ENCODE data around the gene ESR1.

The ESR1 gene

GRCh38 chr6:152094276-152094675 lies 286.8 kb downstream of the ESR1 start:
- no peak for DNase-seq
- Histone ChIP-seq H3K9me3 (no peaks in the 10 kb centered on the region), H3K27ac (peak overlapping the region; percentile 56 to 75), H3K36me3 (peaks cover 0 to 5% (median 0%) of the 10 kb centered on the region in 3 donors), H3K4me1 (peaks cover 0 to 66% (median 40%) of the 10 kb centered on the region in 4 donors), H3K27me3 (no peaks in the 10 kb centered on the region), H3K4me3 (no peak overlapping the region)
- no peak for TF ChIP-seq CTCF (IDR thresholded peaks at IDR 0.05)
- intact Hi-C loops (cut with DNase I; ENCODE audit: low total_unique reads): no loop called here

GRCh38 chr6:152094992-152095592 lies 287.6 kb downstream of the ESR1 start:
- intact Hi-C loops (cut with DNase I; ENCODE audit: low total_unique reads): no loop called here
- H3K9me3 ChIP-seq: no peaks in the 10 kb centered on the region
- peak; percentile 86 to 92 for DNase-seq
- H3K36me3 ChIP-seq: peaks cover 0 to 5% (median 0%) of the 10 kb centered on the region in 3 donors
- no peak for TF ChIP-seq CTCF (IDR thresholded peaks at IDR 0.05)
- peak overlapping the region; percentile 56 to 75 for H3K27ac ChIP-seq
- H3K27me3 ChIP-seq: no peaks in the 10 kb centered on the region
- H3K4me1 ChIP-seq: peaks cover 0 to 60% (median 36%) of the 10 kb centered on the region in 4 donors
- no peak overlapping the region for H3K4me3 ChIP-seq

GRCh38 chr6:152096863-152097496 lies 289.5 kb downstream of the ESR1 start:
- DNase-seq: no peak
- peaks cover 0 to 5% (median 0%) of the 10 kb centered on the region in 3 donors for H3K36me3 ChIP-seq
- no peaks in the 10 kb centered on the region for H3K9me3 ChIP-seq
- peaks cover 0 to 43% (median 25%) of the 10 kb centered on the region in 4 donors for H3K4me1 ChIP-seq
- no peak for TF ChIP-seq CTCF (IDR thresholded peaks at IDR 0.05)
- H3K27ac ChIP-seq: peak overlapping the region; percentile 23 to 75
- intact Hi-C loops (cut with DNase I; ENCODE audit: low total_unique reads): no loop called here
- no peaks in the 10 kb centered on the region for H3K27me3 ChIP-seq
- no peak overlapping the region for H3K4me3 ChIP-seq

GRCh38 chr6:152098683-152099082 lies 291.2 kb downstream of the ESR1 start:
- no peak for TF ChIP-seq CTCF (IDR thresholded peaks at IDR 0.05)
- intact Hi-C loops (cut with DNase I; ENCODE audit: low total_unique reads): no loop called here
- Histone ChIP-seq H3K27ac (no peak overlapping the region), H3K9me3 (no peaks in the 10 kb centered on the region), H3K36me3 (peaks cover 0 to 5% (median 0%) of the 10 kb centered on the region in 3 donors), H3K27me3 (no peaks in the 10 kb centered on the region), H3K4me1 (peaks cover 0 to 38% (median 24%) of the 10 kb centered on the region in 4 donors), H3K4me3 (no peak overlapping the region)
- no peak for DNase-seq

- H3K27me3 ChIP-seq: no peaks in the 10 kb centered on the region
- peaks cover 0 to 5% (median 0%) of the 10 kb centered on the region in 3 donors for H3K36me3 ChIP-seq
- H3K27ac ChIP-seq: no peak overlapping the region
- TF ChIP-seq CTCF (IDR thresholded peaks at IDR 0.05): no peak
- H3K9me3 ChIP-seq: no peaks in the 10 kb centered on the region
- no peak overlapping the region for H3K4me3 ChIP-seq
- intact Hi-C loops (cut with DNase I; ENCODE audit: low total_unique reads): no loop called here
- H3K4me1 ChIP-seq: peaks cover 0 to 33% (median 22%) of the 10 kb centered on the region in 4 donors
- no peak for DNase-seq
Observed at GRCh38 chr6:152099446-152100182, 292.1 kb downstream of the ESR1 start.
